Prostate gland (tissue), 2 donors: ENCODE measurements around the gene YARS1. TPM values are rescaled to one million over a fixed set of nuclear protein-coding genes. Genes with fewer than 3 reads are reported as not detected.

Source experiments
- DNase-seq: peaks from one replicate; pipeline ENCODE4 v3.0.0-alpha.2; 2019; ENCODE audit warnings: low spot score
- H3K27ac ChIP-seq, 2 donors: fragments of 200-600 bp; sonication (generic); 2 replicates each; pipeline ENCODE4 v1.5.1; 2017 to 2019
- H3K27me3 ChIP-seq: fragments of 200-600 bp; sonication (generic); replicated peaks from 2 replicates; pipeline ENCODE4 v1.5.1; 2019; ENCODE audit not compliant: insufficient read depth
- H3K36me3 ChIP-seq, 2 donors: fragments of 200-600 bp; sonication (generic); 1 replicate in 1 of 2; 2 replicates in 1 of 2; pipeline versions ENCODE4 v1.5.1 to v1.8.1; 2017 to 2019
- H3K4me1 ChIP-seq: fragments of 200-600 bp; sonication (generic); replicated peaks from 2 replicates; pipeline ENCODE4 v1.5.1; 2019
- H3K4me3 ChIP-seq, 2 donors: fragments of 200-600 bp; sonication (generic); 2 replicates each; pipeline ENCODE4 v1.5.1; 2017 to 2019
- H3K9me3 ChIP-seq: fragments of 200-600 bp; sonication (generic); 2 replicates; pipeline ENCODE4 v1.5.1; 2017
- POLR2A ChIP-seq: fragments of 450-650 bp; IDR thresholded peaks from one replicate; pipeline ENCODE4 v1.6.1; 2016; ENCODE audit warnings: antibody characterized with exemption, mild to moderate bottlenecking
- POLR2AphosphoS5 ChIP-seq: sonication (generic); formaldehyde crosslinking; IDR thresholded peaks from one replicate; pipeline ENCODE4 v1.6.1; 2017; ENCODE audit warnings: antibody characterized with exemption
- WGBS: methylation state at CpG from one replicate; pipeline ENCODE4 v1.1.5; 2018; 5-methylcytosine and 5-hydroxymethylcytosine counted together
- intact Hi-C: fragments of 100-400 bp; cut with DNase I; formaldehyde crosslinking; loops from one replicate; pipeline ENCODE4 v1.14.2; 2022
- total RNA-seq, 2 donors: library from RNA; depleted of rRNA; stranded (reverse); fragments of >200 nt; gene quantifications; one replicate each; pipeline ENCODE4 v1.1.0, GENCODE V29; 2016
- TF ChIP-seq, protein P1 (sequence below), 4 experiments: fragments of 200-600 bp in 2 of 4; fragments of 450-650 bp in 2 of 4; sonication (generic) in 2 of 4; IDR thresholded peaks; 1 replicate in 3 of 4; 2 replicates in 1 of 4; pipeline ENCODE4 v1.5.1; 2016 to 2019; ENCODE audit warnings: antibody characterized with exemption in 4 of 4, mild to moderate bottlenecking in 2 of 4, moderate library complexity in 2 of 4

Gene YARS1
- total RNA-seq, 2 donors from 2014 or later = 32.0 to 63.5 TPM

DNA sequence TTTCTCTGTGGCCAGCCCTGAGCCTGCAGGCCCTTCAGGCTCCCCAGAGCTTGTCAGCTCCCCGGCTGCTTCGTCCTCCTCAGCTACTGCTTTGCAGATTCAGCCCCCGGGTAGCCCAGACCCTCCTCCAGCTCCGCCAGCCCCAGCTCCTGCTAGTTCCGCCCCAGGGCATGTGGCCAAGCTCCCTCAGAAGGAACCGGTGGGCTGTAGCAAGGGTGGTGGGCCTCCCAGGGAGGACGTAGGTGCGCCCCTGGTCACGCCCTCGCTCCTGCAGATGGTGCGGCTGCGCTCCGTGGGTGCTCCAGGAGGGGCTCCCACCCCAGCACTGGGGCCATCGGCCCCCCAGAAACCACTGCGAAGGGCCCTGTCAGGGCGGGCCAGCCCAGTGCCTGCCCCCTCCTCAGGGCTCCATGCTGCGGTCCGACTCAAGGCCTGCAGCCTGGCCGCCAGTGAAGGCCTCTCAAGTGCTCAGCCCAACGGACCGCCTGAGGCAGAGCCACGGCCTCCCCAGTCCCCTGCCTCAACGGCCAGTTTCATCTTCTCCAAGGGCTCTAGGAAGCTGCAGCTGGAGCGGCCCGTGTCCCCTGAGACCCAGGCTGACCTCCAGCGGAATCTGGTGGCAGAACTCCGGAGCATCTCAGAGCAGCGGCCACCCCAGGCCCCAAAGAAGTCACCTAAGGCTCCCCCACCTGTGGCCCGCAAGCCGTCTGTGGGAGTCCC is 45.4 kb downstream of the YARS1 start:
- no peak for DNase-seq
- intact Hi-C loops = loop anchor here (2.0 kb wide), 1 partner anchor 59 kb away; no protein-coding TSS in a partner anchor
- Histone ChIP-seq H3K4me1 (peaks cover 11% of the 10 kb centered on the region), H3K27me3 (no peaks in the 10 kb centered on the region), H3K27ac (peak overlapping the region; percentile 26 to 44), H3K9me3 (no peaks in the 10 kb centered on the region), H3K36me3 (no peaks in the 10 kb centered on the region), H3K4me3 (no peak overlapping the region)
- TF ChIP-seq, protein P1, sequence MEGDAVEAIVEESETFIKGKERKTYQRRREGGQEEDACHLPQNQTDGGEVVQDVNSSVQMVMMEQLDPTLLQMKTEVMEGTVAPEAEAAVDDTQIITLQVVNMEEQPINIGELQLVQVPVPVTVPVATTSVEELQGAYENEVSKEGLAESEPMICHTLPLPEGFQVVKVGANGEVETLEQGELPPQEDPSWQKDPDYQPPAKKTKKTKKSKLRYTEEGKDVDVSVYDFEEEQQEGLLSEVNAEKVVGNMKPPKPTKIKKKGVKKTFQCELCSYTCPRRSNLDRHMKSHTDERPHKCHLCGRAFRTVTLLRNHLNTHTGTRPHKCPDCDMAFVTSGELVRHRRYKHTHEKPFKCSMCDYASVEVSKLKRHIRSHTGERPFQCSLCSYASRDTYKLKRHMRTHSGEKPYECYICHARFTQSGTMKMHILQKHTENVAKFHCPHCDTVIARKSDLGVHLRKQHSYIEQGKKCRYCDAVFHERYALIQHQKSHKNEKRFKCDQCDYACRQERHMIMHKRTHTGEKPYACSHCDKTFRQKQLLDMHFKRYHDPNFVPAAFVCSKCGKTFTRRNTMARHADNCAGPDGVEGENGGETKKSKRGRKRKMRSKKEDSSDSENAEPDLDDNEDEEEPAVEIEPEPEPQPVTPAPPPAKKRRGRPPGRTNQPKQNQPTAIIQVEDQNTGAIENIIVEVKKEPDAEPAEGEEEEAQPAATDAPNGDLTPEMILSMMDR (IDR thresholded peaks at IDR 0.05) = no peak
- TF ChIP-seq POLR2A = no peak
- TF ChIP-seq POLR2AphosphoS5 = no peak
- 87% methylated on average over 25 of the region's 30 CpGs for WGBS

DNA sequence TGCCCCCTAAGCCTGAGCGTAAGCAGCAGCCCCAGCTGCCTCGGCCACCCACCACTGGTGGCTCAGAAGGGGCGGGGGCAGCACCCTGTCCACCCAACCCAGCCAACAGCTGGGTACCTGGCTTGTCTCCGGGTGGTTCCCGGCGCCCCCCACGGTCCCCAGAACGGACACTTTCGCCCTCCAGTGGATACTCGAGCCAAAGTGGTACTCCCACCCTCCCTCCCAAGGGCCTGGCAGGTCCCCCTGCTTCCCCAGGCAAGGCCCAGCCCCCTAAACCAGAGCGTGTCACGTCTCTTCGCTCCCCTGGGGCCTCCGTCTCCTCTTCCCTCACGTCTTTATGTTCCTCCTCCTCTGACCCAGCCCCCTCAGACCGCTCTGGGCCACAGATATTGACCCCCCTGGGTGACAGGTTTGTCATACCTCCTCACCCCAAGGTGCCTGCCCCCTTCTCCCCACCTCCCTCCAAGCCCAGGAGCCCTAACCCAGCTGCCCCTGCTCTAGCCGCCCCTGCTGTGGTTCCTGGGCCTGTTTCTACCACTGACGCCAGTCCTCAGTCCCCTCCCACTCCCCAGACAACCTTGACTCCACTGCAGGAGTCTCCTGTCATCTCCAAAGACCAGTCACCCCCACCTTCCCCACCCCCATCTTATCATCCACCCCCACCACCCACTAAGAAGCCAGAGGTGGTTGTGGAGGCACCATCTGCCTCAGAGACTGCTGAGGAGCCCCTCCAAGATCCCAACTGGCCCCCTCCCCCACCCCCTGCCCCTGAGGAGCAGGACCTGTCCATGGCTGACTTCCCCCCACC is 46.2 kb downstream of the YARS1 start:
- H3K4me1 ChIP-seq = peaks cover 18% of the 10 kb centered on the region

DNA sequence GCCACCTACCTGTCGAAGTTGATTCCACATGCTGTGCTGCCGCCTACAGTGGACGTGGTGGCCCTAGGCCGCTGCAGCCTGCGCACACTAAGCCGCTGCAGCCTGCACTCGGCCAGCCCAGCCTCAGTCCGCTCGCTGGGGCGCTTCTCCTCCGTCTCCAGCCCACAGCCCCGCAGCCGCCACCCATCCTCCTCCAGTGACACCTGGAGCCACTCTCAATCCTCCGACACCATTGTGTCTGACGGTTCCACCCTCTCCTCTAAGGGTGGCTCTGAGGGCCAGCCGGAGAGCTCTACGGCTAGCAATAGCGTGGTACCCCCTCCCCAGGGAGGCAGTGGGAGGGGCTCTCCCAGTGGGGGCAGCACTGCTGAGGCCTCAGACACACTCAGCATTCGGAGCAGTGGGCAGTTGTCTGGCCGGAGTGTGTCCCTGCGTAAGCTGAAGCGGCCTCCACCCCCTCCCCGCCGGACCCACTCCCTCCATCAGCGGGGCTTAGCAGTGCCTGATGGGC is 46.9 kb downstream of the YARS1 start:
- 88% methylated on average over 20 of the region's 25 CpGs for WGBS
- TF ChIP-seq, protein P1 (IDR thresholded peaks at IDR 0.05) = no peak
- TF ChIP-seq POLR2AphosphoS5 (no peak), POLR2A (no peak)
- Histone ChIP-seq H3K36me3 (no peaks in the 10 kb centered on the region), H3K4me1 (peaks cover 24% of the 10 kb centered on the region), H3K27ac (no peak overlapping the region), H3K9me3 (no peaks in the 10 kb centered on the region), H3K27me3 (no peaks in the 10 kb centered on the region), H3K4me3 (no peak overlapping the region)
- intact Hi-C loops = no loop called here
- DNase-seq = no peak

More for the DNA sequence above, 46.2 kb downstream of the YARS1 start:
- H3K9me3 ChIP-seq = no peaks in the 10 kb centered on the region
- H3K36me3 ChIP-seq = no peaks in the 10 kb centered on the region
- 68% methylated on average over 18 of the region's 18 CpGs for WGBS
- H3K27me3 ChIP-seq = no peaks in the 10 kb centered on the region
- peak overlapping the region in 1 of 2 donors; percentile 26 for H3K27ac ChIP-seq
- no peak overlapping the region for H3K4me3 ChIP-seq
- no peak for TF ChIP-seq POLR2AphosphoS5
- TF ChIP-seq, protein P1 (IDR thresholded peaks at IDR 0.05) = no peak
- TF ChIP-seq POLR2A = no peak
- DNase-seq = no peak
- intact Hi-C loops = no loop called here

DNA sequence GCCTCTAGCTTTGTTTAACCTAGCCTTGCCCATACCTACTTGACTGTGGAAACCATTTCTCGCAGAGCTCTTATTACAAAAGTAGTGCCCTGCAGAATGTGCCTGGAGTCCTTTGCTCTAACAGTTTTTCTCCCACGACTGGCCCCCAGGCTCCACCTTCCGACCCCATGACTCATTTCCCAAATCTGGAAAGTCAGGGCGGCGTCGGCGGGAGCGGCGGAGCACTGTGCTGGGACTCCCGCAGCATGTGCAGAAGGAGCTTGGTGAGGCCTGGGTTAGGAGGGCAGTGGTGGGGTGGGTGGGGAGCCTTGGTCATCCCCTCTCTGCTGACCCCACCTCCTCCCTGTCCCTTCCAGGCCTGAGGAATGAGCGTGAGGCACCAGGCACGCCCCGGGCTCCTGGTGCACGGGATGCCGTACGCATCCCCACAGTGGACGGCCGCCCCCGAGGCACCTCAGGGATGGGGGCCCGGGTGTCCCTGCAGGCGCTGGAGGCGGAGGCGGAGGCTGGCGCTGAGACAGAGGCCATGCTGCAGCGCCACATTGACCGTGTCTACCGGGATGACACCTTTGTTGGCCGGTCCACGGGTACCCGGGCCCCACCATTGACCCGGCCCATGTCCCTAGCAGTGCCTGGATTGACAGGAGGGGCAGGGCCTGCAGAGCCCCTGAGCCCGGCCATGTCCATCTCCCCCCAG is 47.5 kb downstream of the YARS1 start:
- DNase-seq = no peak
- Histone ChIP-seq H3K36me3 (no peaks in the 10 kb centered on the region), H3K4me3 (no peak overlapping the region), H3K9me3 (no peaks in the 10 kb centered on the region), H3K4me1 (peaks cover 29% of the 10 kb centered on the region), H3K27me3 (no peaks in the 10 kb centered on the region), H3K27ac (no peak overlapping the region)
- TF ChIP-seq POLR2AphosphoS5 (no peak), POLR2A (no peak)
- TF ChIP-seq, protein P1 (IDR thresholded peaks at IDR 0.05) = no peak
- 89% methylated on average over 25 of the region's 32 CpGs for WGBS
- intact Hi-C loops = no loop called here
